ENCODE data around the gene CLDN1.

Gene CLDN1

GRCh38 chr3:190260301-190260700 lies 61.9 kb downstream of the CLDN1 start:
- no peak for DNase-seq
- Histone ChIP-seq H3K4me3 (ENCODE audit: insufficient read depth, low read depth, low read length, poor library complexity, severe bottlenecking) (no peak overlapping the region), H3K4me1 (ENCODE audit: control insufficient read depth, insufficient read depth, low read length, poor library complexity, severe bottlenecking) (no peaks in the 10 kb centered on the region), H3K9me3 (ENCODE audit: control insufficient read depth, low read length) (no peaks in the 10 kb centered on the region), H3K36me3 (ENCODE audit: control insufficient read depth, insufficient read depth, low read length) (no peaks in the 10 kb centered on the region), H3K27ac (ENCODE audit: insufficient read depth, low read length, poor library complexity, severe bottlenecking) (no peak overlapping the region), H3K27me3 (replicated peaks; ENCODE audit: control insufficient read depth, insufficient read depth, low read length, poor library complexity, severe bottlenecking) (no peaks in the 10 kb centered on the region)

- DNase-seq, result no peak
- Histone ChIP-seq H3K27ac (ENCODE audit: insufficient read depth, low read length, poor library complexity, severe bottlenecking) (no peak overlapping the region), H3K9me3 (ENCODE audit: control insufficient read depth, low read length) (no peaks in the 10 kb centered on the region), H3K36me3 (ENCODE audit: control insufficient read depth, insufficient read depth, low read length) (no peaks in the 10 kb centered on the region), H3K4me1 (ENCODE audit: control insufficient read depth, insufficient read depth, low read length, poor library complexity, severe bottlenecking) (no peaks in the 10 kb centered on the region), H3K27me3 (replicated peaks; ENCODE audit: control insufficient read depth, insufficient read depth, low read length, poor library complexity, severe bottlenecking) (no peaks in the 10 kb centered on the region), H3K4me3 (ENCODE audit: insufficient read depth, low read depth, low read length, poor library complexity, severe bottlenecking) (no peak overlapping the region)
These were observed 63.6 kb downstream of the CLDN1 start for GRCh38 chr3:190258634-190259033.
